Mesenchymal stem cell (in vitro differentiated cells and primary cell): ENCODE measurements around the gene GTF2F2.

Experiments used
- DNase-seq: peaks from one replicate; pipeline ENCODE4 v3.0.0-alpha.2; 2013
- H2AFZ ChIP-seq: one replicate; pipeline ENCODE4 v1.6.1; 2013; ENCODE audit warnings: low read depth, mild to moderate bottlenecking, control low read depth, inconsistent platforms, low read length, moderate library complexity
- H2AK5ac ChIP-seq: 2 replicates; pipeline ENCODE4 v1.6.1; 2013; ENCODE audit warnings: low read length, moderate library complexity, mild to moderate bottlenecking, inconsistent platforms; ENCODE audit not compliant: severe bottlenecking
- H2BK120ac ChIP-seq: one replicate; pipeline ENCODE4 v1.6.1; 2013; ENCODE audit warnings: low read depth, mild to moderate bottlenecking, inconsistent platforms, low read length, moderate library complexity
- H2BK12ac ChIP-seq, 2 experiments: one replicate each; pipeline ENCODE4 v1.6.1; 2013; ENCODE audit warnings: inconsistent platforms in 2 of 2, low read length in 2 of 2, mild to moderate bottlenecking in 2 of 2, moderate library complexity in 2 of 2, control low read depth in 1 of 2
- H2BK15ac ChIP-seq: one replicate; pipeline ENCODE4 v1.6.1; 2013; ENCODE audit warnings: mild to moderate bottlenecking, low read depth, inconsistent platforms; ENCODE audit not compliant: poor library complexity, severe bottlenecking
- H2BK5ac ChIP-seq: 2 replicates; pipeline ENCODE4 v1.6.1; 2013; ENCODE audit warnings: low read depth, mild to moderate bottlenecking, low read length, control low read depth, inconsistent platforms; ENCODE audit not compliant: poor library complexity, severe bottlenecking
- H3K14ac ChIP-seq, 2 experiments: one replicate each; pipeline ENCODE4 v1.6.1; 2013; ENCODE audit warnings: inconsistent platforms in 2 of 2, low read length in 2 of 2, control low read depth in 1 of 2, mild to moderate bottlenecking in 1 of 2, moderate library complexity in 1 of 2
- H3K18ac ChIP-seq, 2 experiments: one replicate each; pipeline ENCODE4 v1.6.1; 2013; ENCODE audit warnings: inconsistent platforms in 2 of 2, low read length in 2 of 2, control low read depth in 1 of 2, low read depth in 1 of 2, mild to moderate bottlenecking in 1 of 2
- H3K23ac ChIP-seq, 2 experiments: one replicate each; pipeline ENCODE4 v1.6.1; 2013; ENCODE audit warnings: inconsistent platforms in 2 of 2, low read length in 2 of 2, mild to moderate bottlenecking in 2 of 2, moderate library complexity in 2 of 2, control low read depth in 1 of 2
- H3K27ac ChIP-seq: 2 replicates; pipeline ENCODE4 v1.5.1; 2013; ENCODE audit warnings: mild to moderate bottlenecking, moderate library complexity, low read length, control low read depth, inconsistent platforms; ENCODE audit not compliant: poor library complexity, severe bottlenecking
- H3K27me3 ChIP-seq, 2 experiments: 2 replicates each; pipeline versions ENCODE4 v1.6.1 to v1.7.0; 2013; ENCODE audit warnings: low read length in 2 of 2, mild to moderate bottlenecking in 2 of 2, moderate library complexity in 2 of 2, control low read depth in 1 of 2, inconsistent platforms in 1 of 2; ENCODE audit not compliant: control insufficient read depth in 1 of 2, insufficient read depth in 1 of 2
- H3K36me3 ChIP-seq, 2 experiments: 2 replicates each; pipeline versions ENCODE4 v1.6.1 to v1.7.0; 2013; ENCODE audit warnings: low read length in 2 of 2, control low read depth in 1 of 2, inconsistent platforms in 1 of 2, low read depth in 1 of 2, mild to moderate bottlenecking in 1 of 2; ENCODE audit not compliant: insufficient read depth in 2 of 2, control insufficient read depth in 1 of 2
- H3K4ac ChIP-seq, 2 experiments: one replicate each; pipeline ENCODE4 v1.6.1; 2013; ENCODE audit warnings: inconsistent platforms in 2 of 2, low read length in 2 of 2, mild to moderate bottlenecking in 2 of 2, moderate library complexity in 2 of 2, control low read depth in 1 of 2, low read depth in 1 of 2
- H3K4me1 ChIP-seq: 2 replicates; pipeline ENCODE4 v1.6.1; 2013; ENCODE audit warnings: low read depth, low read length, control low read depth; ENCODE audit not compliant: control insufficient read depth, insufficient read depth
- H3K4me2 ChIP-seq: 2 replicates; pipeline ENCODE4 v1.6.1; 2013; ENCODE audit warnings: low read length, mild to moderate bottlenecking, inconsistent platforms; ENCODE audit not compliant: poor library complexity, severe bottlenecking
- H3K4me3 ChIP-seq, 2 experiments: 2 replicates each; pipeline versions ENCODE4 v1.5.1 to v1.7.0; 2013; ENCODE audit warnings: low read length in 2 of 2, mild to moderate bottlenecking in 2 of 2, control low read depth in 1 of 2, low read depth in 1 of 2; ENCODE audit not compliant: insufficient read depth in 1 of 2
- H3K79me1 ChIP-seq: replicated peaks from 2 replicates; pipeline ENCODE4 v1.6.1; 2013; ENCODE audit warnings: mild to moderate bottlenecking, control low read depth, low read length, inconsistent platforms; ENCODE audit not compliant: poor library complexity, severe bottlenecking
- H3K9ac ChIP-seq: 2 replicates; pipeline ENCODE4 v1.7.0; 2013; ENCODE audit warnings: mild to moderate bottlenecking, low read length, moderate library complexity
- H3K9me3 ChIP-seq: 2 replicates; pipeline ENCODE4 v1.7.0; 2013; ENCODE audit warnings: mild to moderate bottlenecking, low read length; ENCODE audit not compliant: control insufficient read depth
- H4K8ac ChIP-seq: one replicate; pipeline ENCODE4 v1.6.1; 2013; ENCODE audit warnings: inconsistent platforms, mild to moderate bottlenecking, low read length, moderate library complexity
- H4K91ac ChIP-seq: one replicate; pipeline ENCODE4 v1.6.1; 2013; ENCODE audit warnings: mild to moderate bottlenecking, low read length, inconsistent platforms
- WGBS: methylation state at CpG from one replicate; pipeline ENCODE4 v1.1.7; 2013; ENCODE audit warnings: mixed read lengths; 5-methylcytosine and 5-hydroxymethylcytosine counted together

Gene GTF2F2

GRCh38 chr13:45238945-45239795 is 118.9 kb downstream of the GTF2F2 start:
- Histone ChIP-seq H3K27ac (no peak overlapping the region), H4K91ac (no peak overlapping the region), H3K23ac (no peak overlapping the region), H2AK5ac (peak overlapping the region; percentile 89), H4K8ac (no peak overlapping the region), H3K36me3 (peaks cover 0 to 3% of the 10 kb centered on the region in 2 experiments), H3K9me3 (no peaks in the 10 kb centered on the region), H3K27me3 (no peaks in the 10 kb centered on the region), H3K4me2 (no peak overlapping the region), H3K4me1 (peaks cover 12% of the 10 kb centered on the region), H2BK120ac (no peak overlapping the region), H3K9ac (peak overlapping the region; percentile 7), H2BK12ac (no peak overlapping the region), H3K14ac (no peak overlapping the region), H3K4ac (no peak overlapping the region), H2BK15ac (no peak overlapping the region), H3K4me3 (no peak overlapping the region), H3K18ac (no peak overlapping the region), H2BK5ac (no peak overlapping the region), H2AFZ (no peak overlapping the region), H3K79me1 (peaks cover 12% of the 10 kb centered on the region)
- WGBS, result 97% methylated on average over 1 of the region's 4 CpGs
- DNase-seq, result no peak

- H3K4ac ChIP-seq, result no peak overlapping the region
- no peak overlapping the region for H2AK5ac ChIP-seq
- H3K14ac ChIP-seq, result no peak overlapping the region
- no peak overlapping the region for H2AFZ ChIP-seq
- H3K27me3 ChIP-seq, result no peaks in the 10 kb centered on the region
- no peak overlapping the region for H3K4me3 ChIP-seq
- no peak overlapping the region for H2BK15ac ChIP-seq
- H3K23ac ChIP-seq, result no peak overlapping the region
- H3K9me3 ChIP-seq, result no peaks in the 10 kb centered on the region
- no peak overlapping the region for H4K91ac ChIP-seq
- H3K9ac ChIP-seq, result no peak overlapping the region
- H2BK5ac ChIP-seq, result no peak overlapping the region
- H3K79me1 ChIP-seq, result peaks cover 11% of the 10 kb centered on the region
- no peak overlapping the region for H3K4me2 ChIP-seq
- H3K36me3 ChIP-seq, result peaks cover 0 to 3% of the 10 kb centered on the region in 2 experiments
- H3K18ac ChIP-seq, result no peak overlapping the region
- peaks cover 9% of the 10 kb centered on the region for H3K4me1 ChIP-seq
- no peak overlapping the region for H2BK120ac ChIP-seq
- H4K8ac ChIP-seq, result no peak overlapping the region
- no peak for DNase-seq
- H3K27ac ChIP-seq, result no peak overlapping the region
- H2BK12ac ChIP-seq, result no peak overlapping the region
These were observed 119.8 kb downstream of the GTF2F2 start for GRCh38 chr13:45240143-45240542.

- no peak overlapping the region for H3K4me2 ChIP-seq
- H2BK5ac ChIP-seq, result no peak overlapping the region
- peak; percentile 60 for DNase-seq
- H2AK5ac ChIP-seq, result no peak overlapping the region
- peak overlapping the region; percentile 39 for H3K9ac ChIP-seq
- no peak overlapping the region for H3K14ac ChIP-seq
- H3K27ac ChIP-seq, result no peak overlapping the region
- H2BK120ac ChIP-seq, result no peak overlapping the region
- WGBS, result 19% methylated on average over 2 of the region's 3 CpGs
- H4K8ac ChIP-seq, result no peak overlapping the region
- H4K91ac ChIP-seq, result no peak overlapping the region
- H3K36me3 ChIP-seq, result peaks cover 0 to 3% of the 10 kb centered on the region in 2 experiments
- no peaks in the 10 kb centered on the region for H3K27me3 ChIP-seq
- H3K4ac ChIP-seq, result no peak overlapping the region
- no peak overlapping the region for H2AFZ ChIP-seq
- no peak overlapping the region for H2BK12ac ChIP-seq
- no peak overlapping the region for H3K4me3 ChIP-seq
- H3K79me1 ChIP-seq, result peaks cover 16% of the 10 kb centered on the region
- H3K18ac ChIP-seq, result no peak overlapping the region
- peaks cover 6% of the 10 kb centered on the region for H3K4me1 ChIP-seq
- H3K9me3 ChIP-seq, result no peaks in the 10 kb centered on the region
- H2BK15ac ChIP-seq, result no peak overlapping the region
- H3K23ac ChIP-seq, result no peak overlapping the region
These were observed 121.8 kb downstream of the GTF2F2 start for GRCh38 chr13:45242070-45242469.

- Histone ChIP-seq H3K79me1 (peaks cover 18% of the 10 kb centered on the region), H2AK5ac (no peak overlapping the region), H3K14ac (no peak overlapping the region), H3K4me2 (no peak overlapping the region), H3K18ac (no peak overlapping the region), H4K91ac (no peak overlapping the region), H3K23ac (no peak overlapping the region), H3K27ac (no peak overlapping the region), H4K8ac (no peak overlapping the region), H2BK5ac (no peak overlapping the region), H2AFZ (no peak overlapping the region), H2BK120ac (no peak overlapping the region), H3K9me3 (no peaks in the 10 kb centered on the region), H2BK15ac (no peak overlapping the region), H3K4ac (no peak overlapping the region), H3K9ac (peak overlapping the region; percentile 39), H3K4me3 (no peak overlapping the region), H2BK12ac (no peak overlapping the region), H3K27me3 (no peaks in the 10 kb centered on the region), H3K4me1 (peaks cover 6% of the 10 kb centered on the region), H3K36me3 (peaks cover 0 to 3% of the 10 kb centered on the region in 2 experiments)
- WGBS, result no CpG with 5 or more reads among the region's 1 CpG
- DNase-seq, result no peak
These were observed 122.2 kb downstream of the GTF2F2 start for GRCh38 chr13:45242524-45242923.
